Transverse colon (tissue), 3 donors: Measurements from ENCODE around the gene C22orf31.

Experiments
- EP300 ChIP-seq: sonication (generic); formaldehyde crosslinking; IDR thresholded peaks from one replicate; pipeline ENCODE4 v1.6.1; 2017; ENCODE audit warnings: antibody characterized with exemption, low read depth
- POLR2A ChIP-seq: fragments of 450-650 bp; IDR thresholded peaks from one replicate; pipeline ENCODE4 v1.6.1; 2016; ENCODE audit warnings: antibody characterized with exemption, mild to moderate bottlenecking, moderate library complexity
- TF ChIP-seq, protein P1 (sequence below), 5 experiments: fragments of 200-600 bp in 3 of 5; fragments of 450-650 bp in 2 of 5; sonication (generic) in 3 of 5; IDR thresholded peaks; 1 replicate in 2 of 5; 2 replicates in 3 of 5; pipeline ENCODE4 v1.5.1; 2016 to 2017; ENCODE audit warnings: antibody characterized with exemption in 5 of 5, inconsistent platforms in 3 of 5, mild to moderate bottlenecking in 2 of 5, moderate library complexity in 1 of 5

DNA sequence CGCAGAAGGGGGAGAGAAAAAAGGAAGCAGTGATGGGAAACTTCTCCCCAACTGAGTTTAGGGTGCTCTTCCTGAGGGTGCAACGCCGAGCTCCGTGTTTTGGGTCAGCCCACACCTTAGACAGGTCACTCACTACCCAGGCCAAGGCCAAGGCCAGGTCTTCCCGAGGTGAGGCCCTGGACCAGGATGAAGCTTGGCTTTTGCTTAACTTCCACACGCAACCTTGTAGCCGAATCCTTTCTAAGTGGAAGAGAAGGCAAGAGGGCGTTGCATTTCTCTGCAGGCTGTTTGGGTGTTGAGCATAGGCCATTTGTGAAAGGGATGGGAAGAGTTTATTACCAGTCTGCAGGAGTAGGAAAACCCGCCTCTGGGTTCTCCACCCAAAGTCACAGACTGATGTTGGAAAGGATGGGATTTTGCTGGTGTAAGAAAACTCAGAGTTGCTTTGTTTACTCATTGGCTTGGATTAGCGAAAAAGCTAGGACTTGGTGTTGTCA, 12.7 kb upstream of the C22orf31 start:
- TF ChIP-seq, protein P1, sequence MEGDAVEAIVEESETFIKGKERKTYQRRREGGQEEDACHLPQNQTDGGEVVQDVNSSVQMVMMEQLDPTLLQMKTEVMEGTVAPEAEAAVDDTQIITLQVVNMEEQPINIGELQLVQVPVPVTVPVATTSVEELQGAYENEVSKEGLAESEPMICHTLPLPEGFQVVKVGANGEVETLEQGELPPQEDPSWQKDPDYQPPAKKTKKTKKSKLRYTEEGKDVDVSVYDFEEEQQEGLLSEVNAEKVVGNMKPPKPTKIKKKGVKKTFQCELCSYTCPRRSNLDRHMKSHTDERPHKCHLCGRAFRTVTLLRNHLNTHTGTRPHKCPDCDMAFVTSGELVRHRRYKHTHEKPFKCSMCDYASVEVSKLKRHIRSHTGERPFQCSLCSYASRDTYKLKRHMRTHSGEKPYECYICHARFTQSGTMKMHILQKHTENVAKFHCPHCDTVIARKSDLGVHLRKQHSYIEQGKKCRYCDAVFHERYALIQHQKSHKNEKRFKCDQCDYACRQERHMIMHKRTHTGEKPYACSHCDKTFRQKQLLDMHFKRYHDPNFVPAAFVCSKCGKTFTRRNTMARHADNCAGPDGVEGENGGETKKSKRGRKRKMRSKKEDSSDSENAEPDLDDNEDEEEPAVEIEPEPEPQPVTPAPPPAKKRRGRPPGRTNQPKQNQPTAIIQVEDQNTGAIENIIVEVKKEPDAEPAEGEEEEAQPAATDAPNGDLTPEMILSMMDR (IDR thresholded peaks at IDR 0.05): no peak
- TF ChIP-seq EP300 (no peak), POLR2A (no peak)
